ENCODE results near the gene RAD23B. TPM values are rescaled to one million over a fixed set of nuclear protein-coding genes. Genes with fewer than 3 reads are reported as not detected.

RAD23B gene
- total and polyA plus RNA-seq, 2 of the 13 experiments (the other 11 are each of a cell fraction or from before 2014, with no cell fraction given): 133 to 156 TPM

DNA sequence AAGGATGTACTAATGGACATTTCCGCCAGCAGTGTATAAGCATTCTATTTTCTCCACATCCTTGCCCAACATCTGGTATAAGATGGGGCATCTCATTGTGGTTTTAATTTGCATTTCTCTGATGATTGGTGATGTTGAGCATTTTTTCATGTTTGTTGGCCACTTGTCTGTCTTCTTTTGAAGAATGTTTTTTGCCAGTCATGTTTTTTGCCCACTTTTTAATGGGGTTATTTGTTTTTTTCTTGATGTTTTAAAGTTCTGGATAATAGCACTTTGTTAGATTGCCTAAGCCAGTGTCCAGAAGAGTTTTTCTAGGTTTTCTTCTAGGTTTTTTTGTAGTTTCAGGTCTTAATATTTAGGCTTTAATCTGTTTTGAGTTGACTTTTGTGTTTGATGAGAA lies 31.7 kb downstream of the RAD23B start:
- FAIRE-seq: no peak
- Histone ChIP-seq H2AFZ (ENCODE audit: low read length) (no peak overlapping the region), H3K9ac (ENCODE audit: insufficient read depth, low read depth, low read length) (no peak overlapping the region), H3K79me2 (ENCODE audit: insufficient read depth, low read length) (peaks cover 89% of the 10 kb centered on the region), H3K36me3 (replicated peaks in 1 of 2; ENCODE audit: control insufficient read depth in 1 of 2, insufficient read depth in 2 of 2, low read length in 2 of 2) (peaks cover 14 to 82% of the 10 kb centered on the region in 2 experiments), H3K4me2 (ENCODE audit: low read depth, low read length) (no peak overlapping the region), H3K27ac (ENCODE audit: extremely low read length, insufficient read depth, low read length) (no peak overlapping the region), H3K4me1 (ENCODE audit: insufficient read depth, low read length) (peaks cover 9% of the 10 kb centered on the region), H3K9me3 (ENCODE audit: low read length) (no peaks in the 10 kb centered on the region), H3K27me3 (ENCODE audit: control insufficient read depth in 1 of 2, insufficient read depth in 2 of 2, low read length in 2 of 2) (no peaks in the 10 kb centered on the region), H4K20me1 (ENCODE audit: insufficient read depth, low read length) (peaks cover 68% of the 10 kb centered on the region), H3K4me3 (replicated peaks in 1 of 3; ENCODE audit: insufficient read depth in 1 of 3, low read depth in 2 of 3, low read length in 3 of 3) (no peak overlapping the region)
- no peak for TF ChIP-seq ZNF570 (CRISPR knock-in tag; IDR thresholded peaks at IDR 0.05; ENCODE audit: borderline replicate concordance)
- TF ChIP-seq NFE2L2 (IDR thresholded peaks at IDR 0.05; ENCODE audit: low read length): peak; percentile 72
- BruUV-seq (replicated peaks): no TSS peak
- intact Hi-C loops (cut with micrococcal nuclease; ENCODE audit: unreplicated experiment): no loop called here
- no peak for DNase-seq (ENCODE audit: low spot score)
- ChIA-PET CTCF (ENCODE audit: low intra/inter-chr PET ratio, low total read pairs) (no interaction called here), POLR2A (no interaction called here)
- ATAC-seq: no peak
- in situ Hi-C loops (cut with HindIII; ENCODE audit: extremely low pct_ligation_motif_present, low pct_unique_long_range_greater_than_20kb): no loop called here
- WGBS (ENCODE audit: low lambda C conversion rate): 94% methylated on average over 1 of the region's 1 CpG

- in situ Hi-C loops (cut with HindIII; ENCODE audit: extremely low pct_ligation_motif_present, low pct_unique_long_range_greater_than_20kb): no loop called here
- TF ChIP-seq CSRNP1 (CRISPR knock-in tag; IDR thresholded peaks at IDR 0.05) (no peak), SAP130 (CRISPR knock-in tag; IDR thresholded peaks at IDR 0.05; ENCODE audit: low read depth) (peak; percentile 23; the same call in 1 of the 2 replicates), TEAD3 (CRISPR knock-in tag; optimal IDR thresholded peaks at IDR 0.05; ENCODE audit: borderline replicate concordance) (peak; percentile 90), ZNF136 (CRISPR knock-in tag; IDR thresholded peaks at IDR 0.05; ENCODE audit: low read depth) (no peak), SOX13 (IDR thresholded peaks at IDR 0.05) (no peak), SOX13 (CRISPR knock-in tag; conservative IDR thresholded peaks at IDR 0.05 in 1 of 2, IDR thresholded peaks at IDR 0.05 in 1 of 2) (peak in 1 of 2 experiments; percentile 41; a peak in 1 of 4 replicates), TFAP4 (IDR thresholded peaks at IDR 0.05; ENCODE audit: borderline replicate concordance, low read depth) (no peak), ZNF724P (CRISPR knock-in tag; IDR thresholded peaks at IDR 0.05; ENCODE audit: borderline replicate concordance) (no peak), RBM22 (optimal IDR thresholded peaks at IDR 0.05; ENCODE audit: low read length) (peak; percentile 90)
- TF ChIP-seq, protein P1, sequence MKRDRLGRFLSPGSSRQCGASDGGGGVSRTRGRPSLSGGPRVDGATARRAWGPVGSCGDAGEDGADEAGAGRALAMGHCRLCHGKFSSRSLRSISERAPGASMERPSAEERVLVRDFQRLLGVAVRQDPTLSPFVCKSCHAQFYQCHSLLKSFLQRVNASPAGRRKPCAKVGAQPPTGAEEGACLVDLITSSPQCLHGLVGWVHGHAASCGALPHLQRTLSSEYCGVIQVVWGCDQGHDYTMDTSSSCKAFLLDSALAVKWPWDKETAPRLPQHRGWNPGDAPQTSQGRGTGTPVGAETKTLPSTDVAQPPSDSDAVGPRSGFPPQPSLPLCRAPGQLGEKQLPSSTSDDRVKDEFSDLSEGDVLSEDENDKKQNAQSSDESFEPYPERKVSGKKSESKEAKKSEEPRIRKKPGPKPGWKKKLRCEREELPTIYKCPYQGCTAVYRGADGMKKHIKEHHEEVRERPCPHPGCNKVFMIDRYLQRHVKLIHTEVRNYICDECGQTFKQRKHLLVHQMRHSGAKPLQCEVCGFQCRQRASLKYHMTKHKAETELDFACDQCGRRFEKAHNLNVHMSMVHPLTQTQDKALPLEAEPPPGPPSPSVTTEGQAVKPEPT (CRISPR knock-in tag; IDR thresholded peaks at IDR 0.05; ENCODE audit: low read depth): no peak
These were observed 33.9 kb downstream of the RAD23B start for GRCh38 chr9:107316795-107317661.

More at GRCh38 chr9:107316795-107317661, 33.9 kb downstream of the RAD23B start:
- H4K20me1 ChIP-seq (ENCODE audit: insufficient read depth, low read length): peaks cover 65% of the 10 kb centered on the region
- DNase-seq (ENCODE audit: low spot score): peak; percentile 43
- intact Hi-C loops (cut with micrococcal nuclease; ENCODE audit: unreplicated experiment): no loop called here
- no peak overlapping the region for H3K9ac ChIP-seq (ENCODE audit: insufficient read depth, low read depth, low read length)
- no peak overlapping the region for H3K27ac ChIP-seq (ENCODE audit: extremely low read length, insufficient read depth, low read length)
- peaks cover 19% of the 10 kb centered on the region for H3K4me1 ChIP-seq (ENCODE audit: insufficient read depth, low read length)
- no peaks in the 10 kb centered on the region for H3K9me3 ChIP-seq (ENCODE audit: low read length)
- H2AFZ ChIP-seq (ENCODE audit: low read length): no peak overlapping the region
- H3K27me3 ChIP-seq (ENCODE audit: control insufficient read depth in 1 of 2, insufficient read depth in 2 of 2, low read length in 2 of 2): no peaks in the 10 kb centered on the region
- H3K36me3 ChIP-seq (replicated peaks in 1 of 2; ENCODE audit: control insufficient read depth in 1 of 2, insufficient read depth in 2 of 2, low read length in 2 of 2): peaks cover 16 to 84% of the 10 kb centered on the region in 2 experiments
- H3K79me2 ChIP-seq (ENCODE audit: insufficient read depth, low read length): peaks cover 84% of the 10 kb centered on the region
- ChIA-PET POLR2A (no interaction called here), CTCF (ENCODE audit: low intra/inter-chr PET ratio, low total read pairs) (no interaction called here)
- no peak overlapping the region for H3K4me2 ChIP-seq (ENCODE audit: low read depth, low read length)
- peak; percentile 38 for ATAC-seq
- FAIRE-seq: no peak
- 93% methylated on average over 5 of the region's 5 CpGs for WGBS (ENCODE audit: low lambda C conversion rate)
- no peak overlapping the region for H3K4me3 ChIP-seq (replicated peaks in 1 of 3; ENCODE audit: insufficient read depth in 1 of 3, low read depth in 2 of 3, low read length in 3 of 3)
- BruUV-seq (replicated peaks): no TSS peak

Measured in HepG2 (cell line).